Stimulated activated CD8-positive, alpha-beta memory T cell treated with anti-CD3 and anti-CD28 coated beads, Interleukin-4, amount 100 ng/mL, for 48 hours (primary cell): ENCODE data around the gene OR5K3.

ENCODE experiments used
- DNase-seq: peaks from one replicate; pipeline ENCODE4 v3.0.0-alpha.2; 2020

OR5K3 gene

DNA sequence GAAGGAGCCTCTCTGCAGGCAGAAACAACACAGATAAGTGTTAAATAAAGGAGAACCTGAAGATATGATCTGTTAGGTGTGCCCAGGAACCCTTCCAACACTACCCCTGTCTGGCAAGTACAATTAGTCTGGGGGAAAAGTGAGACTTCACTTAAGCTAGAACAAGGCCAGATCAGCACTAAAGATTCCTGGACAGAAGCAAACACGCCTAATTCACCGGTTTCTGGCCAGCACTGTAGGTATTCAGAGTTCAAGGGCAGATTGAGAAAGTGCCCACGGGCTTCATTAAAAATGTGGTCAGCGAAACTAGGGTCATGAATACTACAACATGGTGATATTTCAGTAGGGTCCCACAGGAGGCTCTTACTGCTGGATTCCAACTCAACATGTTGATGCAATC is 43.9 kb downstream of the OR5K3 start:
- no peak for DNase-seq

DNA sequence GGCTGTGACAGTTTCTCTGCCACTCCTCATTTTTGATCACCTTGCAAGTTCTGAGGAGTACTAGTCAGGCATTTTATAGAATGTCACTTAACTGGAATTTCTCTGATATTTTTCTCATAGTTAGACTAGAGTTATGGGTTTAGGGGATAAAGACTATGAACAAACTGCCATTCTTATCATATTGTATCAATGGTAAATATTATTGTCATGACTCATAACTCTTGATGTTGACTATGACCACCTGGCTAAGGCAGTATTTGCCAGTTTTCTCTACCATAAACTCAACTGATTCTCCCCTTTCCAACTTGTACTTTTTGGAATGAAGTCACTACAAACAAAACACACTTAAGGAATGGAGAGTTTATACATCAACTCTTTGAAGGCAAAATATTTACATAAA is 49.8 kb downstream of the OR5K3 start:
- DNase-seq: no peak
